NT2/D1 (cell line): ENCODE measurements around the gene RELT.

Source experiments
- DNase-seq: peaks from one replicate; pipeline ENCODE4 v3.0.0-alpha.2; 2011; ENCODE audit warnings: low read depth, low spot score
- H3K27me3 ChIP-seq: 2 replicates; pipeline ENCODE4 v1.6.0; 2011; ENCODE audit warnings: mild to moderate bottlenecking; ENCODE audit not compliant: insufficient read length, insufficient read depth
- H3K36me3 ChIP-seq: 2 replicates; pipeline ENCODE4 v1.6.1; 2011; ENCODE audit warnings: mild to moderate bottlenecking, low read length, mixed read lengths; ENCODE audit not compliant: insufficient read depth, insufficient read length
- H3K4me1 ChIP-seq: 2 replicates; pipeline ENCODE4 v1.5.1; 2011; ENCODE audit not compliant: insufficient read depth, insufficient read length
- H3K4me3 ChIP-seq: 2 replicates; pipeline ENCODE4 v1.5.1; 2011; ENCODE audit warnings: low read depth; ENCODE audit not compliant: insufficient read length
- H3K9ac ChIP-seq: 2 replicates; pipeline ENCODE4 v1.6.0; 2011; ENCODE audit warnings: low read depth; ENCODE audit not compliant: insufficient read length
- H3K9me3 ChIP-seq: 2 replicates; pipeline ENCODE4 v1.5.1; 2011; ENCODE audit warnings: mild to moderate bottlenecking, low read length; ENCODE audit not compliant: insufficient read depth
- SUZ12 ChIP-seq: IDR thresholded peaks from 2 replicates; pipeline ENCODE4 v1.6.1; 2011; ENCODE audit not compliant: insufficient read length, insufficient read depth; ENCODE audit errors: extremely low read depth
- YY1 ChIP-seq: IDR thresholded peaks from 2 replicates; pipeline ENCODE4 v1.6.1; 2011; ENCODE audit not compliant: insufficient read length, insufficient read depth
- ZNF274 ChIP-seq: IDR thresholded peaks from 2 replicates; pipeline ENCODE4 v1.6.1; 2011; ENCODE audit warnings: mild to moderate bottlenecking, low read depth, low read length

The RELT gene

GRCh38 chr11:73404048-73404447, 27.8 kb downstream of the RELT start:
- Histone ChIP-seq H3K4me3 (no peak overlapping the region), H3K9me3 (no peaks in the 10 kb centered on the region), H3K9ac (no peak overlapping the region), H3K36me3 (peaks cover 44% of the 10 kb centered on the region), H3K4me1 (peaks cover 13% of the 10 kb centered on the region), H3K27me3 (no peaks in the 10 kb centered on the region)
- DNase-seq = peak; percentile 33
- TF ChIP-seq ZNF274 (no peak), YY1 (no peak), SUZ12 (no peak)

GRCh38 chr11:73404506-73405145, 28.4 kb downstream of the RELT start:
- no peak overlapping the region for H3K4me3 ChIP-seq
- no peaks in the 10 kb centered on the region for H3K9me3 ChIP-seq
- TF ChIP-seq SUZ12 (no peak), ZNF274 (no peak)
- no peaks in the 10 kb centered on the region for H3K27me3 ChIP-seq
- H3K9ac ChIP-seq = no peak overlapping the region
- H3K4me1 ChIP-seq = peaks cover 11% of the 10 kb centered on the region
- no peak for DNase-seq
- peaks cover 47% of the 10 kb centered on the region for H3K36me3 ChIP-seq

- Histone ChIP-seq H3K36me3 (peaks cover 46% of the 10 kb centered on the region), H3K9me3 (no peaks in the 10 kb centered on the region), H3K9ac (no peak overlapping the region), H3K4me1 (peaks cover 11% of the 10 kb centered on the region), H3K4me3 (no peak overlapping the region), H3K27me3 (no peaks in the 10 kb centered on the region)
- no peak for DNase-seq
- TF ChIP-seq ZNF274 (no peak), YY1 (no peak), SUZ12 (no peak)
Measured at GRCh38 chr11:73405146-73405510, 28.9 kb downstream of the RELT start.

- H3K9me3 ChIP-seq = no peaks in the 10 kb centered on the region
- H3K4me3 ChIP-seq = no peak overlapping the region
- H3K4me1 ChIP-seq = peaks cover 14% of the 10 kb centered on the region
- peaks cover 43% of the 10 kb centered on the region for H3K36me3 ChIP-seq
- H3K9ac ChIP-seq = no peak overlapping the region
- TF ChIP-seq SUZ12 = no peak
- TF ChIP-seq YY1 = no peak
- TF ChIP-seq ZNF274 = no peak
- H3K27me3 ChIP-seq = no peaks in the 10 kb centered on the region
- DNase-seq = no peak
Measured at GRCh38 chr11:73406131-73406530, 29.9 kb downstream of the RELT start.

GRCh38 chr11:73406619-73407018, 30.4 kb downstream of the RELT start:
- peaks cover 10% of the 10 kb centered on the region for H3K4me1 ChIP-seq
- H3K27me3 ChIP-seq = no peaks in the 10 kb centered on the region
- H3K9ac ChIP-seq = no peak overlapping the region
- DNase-seq = no peak
- H3K36me3 ChIP-seq = peaks cover 43% of the 10 kb centered on the region
- no peak overlapping the region for H3K4me3 ChIP-seq
- TF ChIP-seq YY1 = no peak
- TF ChIP-seq SUZ12 = no peak
- TF ChIP-seq ZNF274 = no peak
- H3K9me3 ChIP-seq = no peaks in the 10 kb centered on the region

- H3K27me3 ChIP-seq = no peaks in the 10 kb centered on the region
- no peak overlapping the region for H3K4me3 ChIP-seq
- peaks cover 39% of the 10 kb centered on the region for H3K36me3 ChIP-seq
- H3K9me3 ChIP-seq = no peaks in the 10 kb centered on the region
- no peak for TF ChIP-seq ZNF274
- TF ChIP-seq YY1 = no peak
- H3K4me1 ChIP-seq = peaks cover 4% of the 10 kb centered on the region
- no peak for DNase-seq
- H3K9ac ChIP-seq = no peak overlapping the region
Measured at GRCh38 chr11:73409431-73409830, 33.2 kb downstream of the RELT start.

- Histone ChIP-seq H3K4me1 (peaks cover 4% of the 10 kb centered on the region), H3K9me3 (no peaks in the 10 kb centered on the region), H3K27me3 (no peaks in the 10 kb centered on the region), H3K36me3 (peaks cover 29% of the 10 kb centered on the region), H3K9ac (no peak overlapping the region), H3K4me3 (no peak overlapping the region)
- TF ChIP-seq YY1 = no peak
- TF ChIP-seq SUZ12 = no peak
- TF ChIP-seq ZNF274 = no peak
- DNase-seq = no peak
Measured at GRCh38 chr11:73410627-73411026, 34.4 kb downstream of the RELT start.
